Suppressor macrophage treated with lipopolysaccharide for 4 hours (primary cell): ENCODE results near the gene GNAI3.

Experiments
- DNase-seq: peaks from one replicate; pipeline ENCODE4 v3.0.0-alpha.2; 2020

Gene GNAI3

GRCh38 chr1:109603229-109603628, 54.8 kb downstream of the GNAI3 start:
- DNase-seq = no peak

- DNase-seq = no peak
Measured at GRCh38 chr1:109605381-109605780, 57.0 kb downstream of the GNAI3 start.

- no peak for DNase-seq
Measured at GRCh38 chr1:109609881-109610280, 61.5 kb downstream of the GNAI3 start.

DNA sequence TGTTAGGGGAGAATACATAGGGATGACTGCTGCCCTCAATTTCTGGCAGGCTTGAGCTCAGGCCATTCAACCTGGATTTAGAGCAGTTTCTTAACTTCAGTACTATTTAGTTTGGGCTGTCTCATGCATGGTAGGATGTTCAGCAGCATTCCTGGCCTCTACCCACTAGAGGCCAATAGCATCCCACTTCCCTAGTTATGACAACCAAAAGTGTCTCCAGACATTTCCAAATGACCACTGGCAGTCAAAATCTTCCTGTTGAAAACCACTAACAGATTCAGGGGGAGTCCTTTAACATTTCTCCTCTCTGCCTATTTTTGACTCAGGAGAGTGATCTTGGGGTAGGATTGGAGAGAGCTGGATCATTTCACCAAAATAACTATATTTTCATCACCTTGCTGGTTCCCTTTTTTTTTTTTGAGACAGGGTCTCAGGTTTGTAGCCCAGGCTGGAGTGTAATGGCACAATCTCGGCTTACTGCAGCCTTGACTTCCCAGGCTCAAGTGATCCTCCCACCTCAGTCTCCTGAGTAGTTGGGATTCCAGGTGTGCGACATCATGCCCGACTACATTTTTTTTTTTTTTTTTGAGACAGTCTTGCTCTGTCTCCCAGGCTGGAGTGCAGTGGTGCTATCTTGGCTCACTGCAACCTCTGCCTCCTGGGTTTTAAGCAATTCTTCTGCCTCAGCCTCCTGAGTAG, 62.3 kb downstream of the GNAI3 start:
- no peak for DNase-seq

GRCh38 chr1:109611308-109611990, 63.0 kb downstream of the GNAI3 start:
- no peak for DNase-seq

- DNase-seq = no peak
Measured at GRCh38 chr1:109613361-109614147, 65.1 kb downstream of the GNAI3 start.

GRCh38 chr1:109615879-109616278, 67.5 kb downstream of the GNAI3 start:
- DNase-seq = peak; percentile 95

DNA sequence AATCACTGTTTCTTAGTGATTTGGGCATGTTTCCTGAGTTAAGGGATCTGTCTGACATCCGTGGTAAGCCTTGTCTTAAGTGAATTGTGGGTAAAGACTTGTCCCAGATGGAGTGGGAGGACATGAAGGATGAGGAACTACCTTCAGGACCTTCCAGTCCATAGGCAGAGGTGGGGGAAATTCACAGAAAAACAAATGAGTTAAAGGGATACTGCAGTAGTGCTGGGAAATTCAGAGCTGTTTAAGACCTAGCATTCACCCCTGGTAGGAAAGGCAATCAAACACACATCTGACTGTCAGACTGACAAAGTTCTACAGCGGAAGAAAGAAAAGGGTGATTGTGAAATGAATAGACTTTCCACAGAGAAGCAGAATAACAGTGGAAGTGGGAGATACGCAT, 68.0 kb downstream of the GNAI3 start:
- peak; percentile 72 for DNase-seq

DNA sequence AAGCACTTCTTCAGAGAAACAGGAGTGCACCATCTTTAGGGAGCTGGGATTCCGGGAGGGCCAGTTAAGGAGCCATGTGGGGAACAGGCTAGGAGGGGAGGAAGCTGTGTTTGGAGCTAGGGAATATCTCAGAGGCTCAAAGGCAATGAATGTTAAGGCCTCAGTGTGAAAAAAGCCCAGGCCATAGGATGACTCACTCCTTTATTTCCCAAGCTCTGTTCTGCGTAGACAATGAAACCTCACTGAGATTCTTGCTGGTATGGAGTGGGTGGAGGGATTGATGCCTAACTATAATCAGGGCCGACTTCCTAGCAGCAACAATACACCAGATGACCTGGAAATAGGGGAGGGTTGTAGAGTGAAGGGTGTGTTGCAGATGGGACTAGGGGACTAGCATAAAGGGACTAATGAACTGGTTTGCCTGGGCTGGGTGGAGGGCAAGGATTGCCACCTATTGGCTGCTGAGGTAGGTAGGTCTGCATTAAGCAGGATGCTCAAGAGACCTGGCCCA, 68.9 kb downstream of the GNAI3 start:
- DNase-seq = peak; percentile 90

DNA sequence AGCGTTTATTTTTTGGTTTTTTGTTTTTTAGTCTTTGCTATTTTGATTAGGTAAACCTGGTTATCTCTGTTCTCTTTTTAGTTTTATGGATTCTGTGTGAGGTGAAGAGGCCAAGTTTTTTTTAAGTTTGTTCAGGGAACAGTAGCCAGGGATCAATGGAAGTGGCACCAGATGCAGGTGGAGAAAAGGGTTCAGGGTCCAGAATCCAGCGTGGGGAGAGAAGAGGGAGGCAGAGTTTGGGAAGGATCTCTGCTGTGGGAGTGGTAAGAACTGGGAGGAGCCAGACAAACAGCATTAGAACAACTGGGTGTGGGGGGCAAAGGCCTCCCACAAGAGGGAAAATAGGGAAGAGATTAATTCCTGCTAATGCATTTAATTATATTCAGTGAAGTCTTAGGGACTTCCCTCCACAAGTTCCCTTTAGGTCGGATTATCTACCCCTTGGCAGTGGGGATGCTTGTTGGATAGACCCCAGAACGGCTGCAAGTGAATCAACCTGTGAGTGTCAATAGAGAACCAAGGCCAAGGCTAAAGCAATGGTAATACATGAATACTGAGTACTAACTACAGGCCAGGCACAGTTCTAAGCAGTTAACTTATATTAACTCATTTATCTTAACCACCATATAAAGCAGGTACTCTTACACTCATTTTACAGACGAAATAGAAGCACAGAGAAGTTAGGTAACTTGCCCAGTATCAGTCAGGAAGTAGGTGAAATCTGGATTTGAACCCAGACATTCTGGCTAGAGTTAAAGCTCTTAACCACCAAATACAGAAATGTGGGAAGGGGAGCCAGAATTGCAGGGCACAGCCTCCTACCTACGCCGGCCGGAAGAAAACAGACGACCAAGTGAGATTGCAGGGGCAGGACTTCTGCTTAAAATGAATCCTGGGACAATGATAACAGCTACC, 70.5 kb downstream of the GNAI3 start:
- peak; percentile 50 for DNase-seq

DNA sequence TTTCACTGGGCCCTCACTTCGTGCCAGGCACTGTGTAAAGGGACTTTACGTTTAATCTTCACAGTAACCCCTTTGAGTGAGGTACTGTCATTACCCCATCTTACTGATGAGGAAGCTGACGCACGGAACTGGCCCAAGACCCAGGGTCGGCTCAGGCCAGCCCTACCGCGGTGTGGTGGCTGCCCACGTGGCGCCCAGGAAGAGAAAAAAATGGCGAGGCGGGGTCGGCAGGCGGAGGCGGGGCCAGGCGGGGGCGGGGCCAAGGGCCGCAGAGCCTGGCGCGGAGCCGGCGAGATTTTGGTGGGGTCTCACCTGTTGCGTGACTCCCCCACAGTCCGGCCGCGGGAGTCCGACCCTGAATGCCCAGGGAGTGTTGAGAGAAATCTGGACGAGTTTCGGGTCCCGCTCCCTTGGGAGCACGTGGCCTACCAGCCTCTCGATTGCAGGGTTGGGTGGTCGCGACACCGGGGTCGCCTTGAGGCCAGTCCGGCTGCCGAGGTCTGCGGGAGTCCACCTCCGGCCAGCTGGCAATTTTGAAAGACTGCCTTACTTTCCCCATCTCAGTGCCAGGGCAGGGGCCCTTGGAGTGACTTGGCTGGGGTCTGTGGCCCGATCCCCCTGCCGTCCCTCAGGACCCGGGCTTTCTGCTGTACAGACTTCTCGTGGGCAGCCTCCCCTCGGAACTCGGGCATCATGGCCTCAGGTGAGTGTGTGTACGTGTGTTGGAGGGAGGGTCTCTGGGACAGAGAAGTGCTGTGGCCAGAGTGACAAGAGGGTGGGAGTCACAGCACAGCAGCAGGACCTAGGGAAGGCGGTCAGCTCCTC, 71.4 kb downstream of the GNAI3 start, which contains the start of the genes AMPD2 and GNAT2:
Gene AMPD2 (plus strand): TSS at position 262 of the 825 bp plus-strand sequence. CDS start 1,339 bp downstream, outside the sequence.
Gene GNAT2 (minus strand): TSS at position 41 of the 825 bp plus-strand sequence. CDS start 6,746 bp downstream, outside the sequence.
- peak; percentile 95 for DNase-seq

DNA sequence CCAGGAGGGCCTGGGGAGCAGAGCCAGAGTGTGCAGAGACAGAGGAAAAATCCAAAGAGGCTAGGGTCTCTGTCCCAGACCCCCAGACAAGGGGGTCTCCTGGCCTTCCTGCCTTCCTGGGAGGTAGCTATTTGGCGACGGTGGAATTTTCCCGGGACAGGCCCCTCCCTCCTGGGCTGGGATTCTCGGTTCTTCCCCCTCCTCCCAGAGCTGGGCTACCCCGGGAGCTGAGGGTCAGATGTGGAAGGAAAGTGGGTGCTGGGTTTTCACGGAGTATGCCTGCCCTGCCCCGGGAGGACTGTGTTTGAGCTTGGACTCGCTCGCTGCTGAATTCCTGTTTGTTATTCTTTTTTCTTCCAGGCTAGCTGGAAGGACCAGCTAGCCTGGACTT, 72.0 kb downstream of the GNAI3 start:
- no peak for DNase-seq

GRCh38 chr1:109620841-109621286, 72.4 kb downstream of the GNAI3 start:
- peak; percentile 94 for DNase-seq

DNA sequence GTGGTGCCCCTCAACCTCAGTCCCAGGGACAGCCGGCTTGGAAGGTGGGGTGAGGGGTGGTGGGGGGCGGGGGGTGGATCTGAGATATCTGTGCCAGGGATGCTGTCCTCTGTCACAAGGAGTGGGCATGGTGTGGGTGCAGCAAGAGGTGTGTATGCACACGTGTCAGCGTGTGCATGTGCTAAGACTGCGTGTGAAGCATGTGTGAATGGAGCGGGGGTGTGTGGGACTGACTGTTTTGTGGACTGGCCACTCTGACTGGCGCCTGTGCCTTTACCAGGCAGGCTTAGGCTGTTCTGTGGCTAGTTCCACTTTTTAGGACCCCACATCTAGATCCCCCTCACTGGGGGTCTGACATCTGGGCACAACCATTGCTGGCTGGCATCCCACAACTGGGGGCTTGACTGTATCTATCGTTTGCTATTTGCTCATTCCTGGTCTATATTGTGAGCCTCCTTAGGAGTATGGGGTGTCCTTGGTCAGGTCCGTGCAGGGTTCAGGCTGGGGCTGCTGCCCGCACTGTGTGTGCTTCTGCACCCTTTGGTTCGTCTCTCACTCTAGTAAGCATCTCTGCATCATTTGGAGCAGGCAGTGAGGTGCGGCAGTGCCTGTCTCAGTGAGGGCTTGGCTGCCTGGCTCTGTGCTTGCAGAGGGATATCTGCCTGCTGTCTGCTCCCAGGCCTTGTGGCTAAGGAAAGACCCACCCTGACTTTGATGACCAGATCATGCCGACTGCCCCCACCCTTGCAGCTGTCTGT, 73.1 kb downstream of the GNAI3 start:
- DNase-seq = no peak

DNA sequence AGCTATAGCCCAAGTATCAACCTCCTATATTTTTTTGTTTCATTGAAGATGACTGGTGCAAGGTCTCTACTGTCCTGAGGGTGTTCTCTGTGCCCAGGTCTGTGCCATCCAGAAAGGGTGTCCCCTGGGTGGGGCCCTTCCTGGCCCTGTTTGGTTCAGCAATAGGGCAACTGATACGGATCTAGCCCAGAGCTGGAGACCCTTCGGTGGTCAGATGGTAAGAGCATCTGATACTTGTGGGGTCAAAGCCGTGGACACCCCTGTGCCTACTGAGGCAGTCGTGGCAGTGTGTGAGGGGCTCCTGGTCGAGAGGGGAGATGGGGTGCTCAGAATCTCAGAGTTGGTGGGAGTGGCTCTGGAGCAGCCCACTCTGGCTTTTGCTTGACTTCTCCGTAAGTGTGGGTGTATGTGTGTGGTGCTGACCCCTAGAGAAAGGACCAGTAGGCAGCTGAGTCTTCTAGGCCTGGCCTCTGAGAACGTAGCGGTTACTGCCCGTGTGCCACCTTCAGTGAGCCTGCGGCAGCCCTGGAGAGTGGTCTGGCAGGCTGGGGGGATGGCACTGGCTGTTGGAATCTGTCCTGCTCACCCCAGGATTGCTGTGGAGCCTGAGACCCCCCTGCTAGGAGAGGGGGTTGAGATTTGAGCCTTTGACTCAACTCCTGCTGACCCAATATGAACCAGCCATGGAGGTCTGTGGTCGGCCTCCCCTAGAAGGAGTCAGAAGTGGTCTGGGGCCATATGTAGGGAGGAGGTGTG, 73.9 kb downstream of the GNAI3 start:
- no peak for DNase-seq

- no peak for DNase-seq
Measured at GRCh38 chr1:109622895-109623294, 74.5 kb downstream of the GNAI3 start.

DNA sequence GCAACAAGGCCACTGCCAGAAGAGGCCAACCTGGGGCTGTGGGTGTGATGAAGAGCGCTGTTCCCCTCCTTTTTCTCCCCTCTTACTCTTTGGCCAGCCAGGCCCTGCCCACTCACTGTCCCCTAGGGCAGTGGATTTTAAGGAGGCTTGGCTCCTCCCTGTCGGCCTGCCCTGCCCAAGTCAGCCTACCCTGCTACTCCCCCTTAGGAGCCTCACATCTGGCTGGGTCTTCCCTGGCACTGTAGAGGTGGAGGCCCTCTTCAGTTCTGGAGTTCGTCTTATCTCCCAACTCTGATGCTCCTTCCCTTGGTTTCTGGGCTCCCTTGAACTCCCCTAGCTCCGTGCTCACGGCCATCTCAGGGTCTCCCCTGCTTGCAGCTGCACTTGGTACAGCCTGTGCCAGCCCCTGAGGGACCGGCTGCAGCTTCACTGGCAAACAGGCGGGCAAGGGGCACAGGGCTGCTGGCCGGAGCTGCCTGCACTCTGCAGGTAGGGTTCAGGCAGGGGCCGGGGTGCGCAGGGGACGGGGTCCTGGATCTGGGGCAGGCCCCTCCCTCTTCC, 75.3 kb downstream of the GNAI3 start:
- DNase-seq = no peak

- no peak for DNase-seq
Measured at GRCh38 chr1:109624201-109625010, 76.0 kb downstream of the GNAI3 start.
